Stimulated activated CD8-positive, alpha-beta memory T cell treated with anti-CD3 and anti-CD28 coated beads, Interleukin-2, amount 100 ng/mL, for 1 hour (primary cell): ENCODE data around the gene STAC2.

Source experiments
- DNase-seq, 2 donors: peaks; one replicate each; pipeline ENCODE4 v3.0.0-alpha.2; 2020; ENCODE audit warnings: low read depth in 2 of 2

The STAC2 gene

GRCh38 chr17:39165178-39165840, 60.4 kb downstream of the STAC2 start:
- no peak for DNase-seq

GRCh38 chr17:39164675-39165143, 61.0 kb downstream of the STAC2 start:
- peak; percentile 42 to 55 for DNase-seq

GRCh38 chr17:39161962-39162361, 63.8 kb downstream of the STAC2 start:
- DNase-seq: no peak
